ENCODE results near the gene LIMCH1.
"Not testable (repeated sequence)": the region's sequence is repeated elsewhere in the genome, so short reads cannot be mapped to it uniquely, and the experiment has no call there.

The LIMCH1 gene

GRCh38 chr4:41538017-41538733 is at the start of gene LIMCH1:
Gene LIMCH1, plus strand, starts transcription at chr4:41538157. Its CDS starts 67,839 bp downstream, at chr4:41605996.
- no peak for DNase-seq

DNA sequence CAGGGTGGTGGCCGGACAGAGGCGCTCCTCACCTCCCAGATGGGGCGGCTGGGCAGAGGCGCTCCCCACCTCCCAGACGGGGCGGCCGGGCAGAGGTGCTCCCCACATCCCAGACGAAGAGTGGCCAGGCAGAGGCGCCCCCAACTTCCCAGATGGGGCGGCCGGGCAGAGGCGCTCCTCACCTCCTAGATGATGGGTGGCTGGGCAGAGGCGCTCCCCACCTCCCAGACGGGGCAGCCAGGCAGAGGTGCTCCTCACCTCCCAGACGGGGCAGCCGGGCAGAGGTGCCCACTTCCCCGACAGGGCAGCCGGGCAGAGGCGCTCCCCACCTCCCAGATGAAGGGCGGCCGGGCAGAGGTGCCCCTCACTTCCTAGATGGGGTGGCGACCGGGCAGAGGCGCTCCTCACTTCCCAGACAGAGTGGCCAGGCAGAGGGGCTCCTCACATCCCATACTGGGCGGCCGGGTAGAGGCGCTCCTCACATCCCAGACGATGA is 46.8 kb upstream of the LIMCH1 start:
- DNase-seq = not testable (repeated sequence)

- DNase-seq = no peak
Measured at GRCh38 chr4:41496977-41497376, 41.0 kb upstream of the LIMCH1 start.

- DNase-seq = no peak
Measured at GRCh38 chr4:41498177-41498576, 39.8 kb upstream of the LIMCH1 start.

- no peak for DNase-seq
Measured at GRCh38 chr4:41504167-41504818, 33.7 kb upstream of the LIMCH1 start.

DNA sequence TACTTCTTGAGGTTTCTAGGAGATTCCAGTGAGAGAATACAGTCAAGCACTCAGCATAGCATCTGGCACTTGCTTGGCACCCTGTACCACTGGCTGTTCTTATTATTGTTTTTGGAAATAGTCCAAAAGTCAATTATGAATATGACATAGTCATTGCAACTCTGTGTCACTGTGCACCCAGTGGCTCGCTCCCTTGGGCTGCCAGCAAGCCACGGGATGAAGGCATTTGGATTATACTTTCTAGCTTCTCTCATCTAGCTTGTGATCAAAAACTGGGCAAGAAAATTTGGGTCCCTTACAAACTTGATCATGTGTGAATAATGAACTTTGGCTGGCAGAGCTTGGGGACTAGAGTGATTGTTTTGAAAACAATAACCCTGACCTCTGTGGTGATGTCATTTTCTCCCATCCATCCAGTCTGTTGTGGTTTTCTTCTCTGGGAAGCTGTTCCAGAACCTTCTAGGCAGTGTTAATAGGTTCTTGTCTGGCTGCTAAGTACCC is 32.7 kb upstream of the LIMCH1 start:
- DNase-seq = peak in 1 of 2 experiments; percentile 20

DNA sequence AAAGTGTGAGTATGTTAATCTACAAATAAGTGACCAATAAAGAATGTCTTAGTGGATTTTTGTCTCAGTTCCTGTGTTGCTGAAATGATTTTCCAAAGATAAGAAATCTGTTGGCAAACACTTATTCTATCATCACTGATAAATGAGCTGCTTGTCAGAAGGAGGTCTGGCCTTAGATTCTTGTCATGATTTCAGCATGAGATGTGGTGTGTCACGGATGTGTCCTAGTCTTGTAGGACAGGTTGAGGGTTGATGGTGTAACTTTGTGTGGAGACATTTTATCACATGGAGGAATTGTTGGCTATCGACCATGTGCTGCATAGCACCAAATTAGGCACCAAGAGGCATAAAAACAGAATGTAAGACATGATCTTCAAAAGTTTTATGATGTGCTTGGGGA is 31.8 kb upstream of the LIMCH1 start:
- DNase-seq = peak; percentile 52 to 67

- DNase-seq = peak; percentile 51 to 69
Measured at GRCh38 chr4:41507291-41507947, 30.5 kb upstream of the LIMCH1 start.

GRCh38 chr4:41509451-41509866 is 28.5 kb upstream of the LIMCH1 start:
- DNase-seq = no peak

DNA sequence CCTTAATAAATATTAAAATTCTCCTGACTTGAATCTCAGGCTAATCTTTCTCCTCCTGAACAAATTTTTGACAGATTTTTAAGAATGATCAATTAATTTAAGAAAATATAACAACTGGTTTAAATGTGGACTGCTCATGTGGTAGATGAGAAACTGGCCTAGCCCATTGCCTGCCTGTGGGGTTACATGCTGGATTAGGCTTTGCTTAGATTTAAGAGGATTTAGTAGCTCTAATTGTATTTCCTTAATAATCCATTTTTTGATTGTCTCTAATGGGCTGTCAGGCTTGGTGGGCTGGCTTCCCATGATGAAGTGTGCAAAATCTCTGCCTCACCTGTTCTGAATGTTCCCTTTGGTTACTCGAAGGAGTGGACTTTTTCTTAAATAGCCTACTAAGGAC is 27.8 kb upstream of the LIMCH1 start:
- no peak for DNase-seq

DNA sequence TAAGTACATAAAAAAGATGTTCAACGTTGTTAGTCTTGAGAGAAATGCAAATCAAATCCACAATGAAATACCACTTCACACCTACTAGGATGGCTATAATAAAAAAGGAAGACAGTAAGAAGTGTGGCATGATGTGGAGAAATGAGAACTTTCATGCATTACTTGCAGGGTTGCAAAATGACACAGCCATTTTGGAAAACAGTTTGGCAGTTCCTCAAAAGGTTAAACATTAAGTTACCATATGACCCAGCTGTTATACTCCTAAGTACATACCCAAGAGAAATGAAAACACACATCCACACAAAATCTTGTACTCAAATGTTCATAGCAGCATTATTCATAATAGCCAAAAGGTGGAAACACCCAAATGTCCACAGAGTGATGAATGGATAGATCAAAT is 25.8 kb upstream of the LIMCH1 start:
- no peak for DNase-seq

DNA sequence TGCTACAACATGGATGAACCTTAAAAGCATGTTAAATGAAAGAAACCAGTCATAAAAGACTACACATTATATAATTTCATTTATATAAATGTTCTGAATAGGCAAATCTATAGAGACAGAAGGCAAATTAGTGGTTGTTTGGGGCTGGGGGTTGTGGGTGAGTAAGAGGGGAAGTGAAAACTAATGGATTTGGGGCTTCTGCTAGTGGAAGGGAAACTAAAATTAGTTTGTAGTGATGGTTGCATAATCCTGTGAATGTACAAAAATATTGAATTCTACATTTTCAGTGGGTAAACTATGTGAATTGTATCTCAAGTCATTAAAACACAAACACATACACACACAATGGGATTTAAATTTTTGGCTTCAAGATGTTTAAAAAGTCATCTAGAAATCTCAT is 25.4 kb upstream of the LIMCH1 start:
- DNase-seq = no peak

GRCh38 chr4:41514169-41514568 is 23.8 kb upstream of the LIMCH1 start:
- no peak for DNase-seq

- DNase-seq = no peak
Measured at GRCh38 chr4:41514766-41515481, 23.0 kb upstream of the LIMCH1 start.

GRCh38 chr4:41517121-41517520 is 20.8 kb upstream of the LIMCH1 start:
- DNase-seq = no peak

GRCh38 chr4:41517747-41518146 is 20.2 kb upstream of the LIMCH1 start:
- DNase-seq = no peak

DNA sequence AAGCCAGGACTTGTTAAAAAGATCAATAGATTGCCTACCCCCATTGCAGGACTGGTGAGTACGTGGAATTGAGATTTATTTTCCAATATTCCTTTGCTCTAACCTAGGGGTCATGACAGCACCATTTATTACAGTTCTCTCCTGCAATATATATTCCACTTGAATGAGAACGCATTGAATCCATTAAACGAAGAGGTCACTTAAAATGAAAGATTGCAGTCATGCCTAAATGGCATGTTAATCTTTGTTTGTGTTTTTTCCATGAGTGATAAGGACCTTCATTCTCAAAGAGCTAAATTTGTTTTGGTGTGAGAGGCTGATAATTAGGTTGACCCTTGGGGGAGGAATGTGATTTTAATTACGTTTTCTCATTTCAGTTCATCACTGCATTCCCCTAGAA is 13.5 kb upstream of the LIMCH1 start:
- no peak for DNase-seq

- peak; percentile 43 to 82 for DNase-seq
Measured at GRCh38 chr4:41525129-41525528, 12.8 kb upstream of the LIMCH1 start.

DNA sequence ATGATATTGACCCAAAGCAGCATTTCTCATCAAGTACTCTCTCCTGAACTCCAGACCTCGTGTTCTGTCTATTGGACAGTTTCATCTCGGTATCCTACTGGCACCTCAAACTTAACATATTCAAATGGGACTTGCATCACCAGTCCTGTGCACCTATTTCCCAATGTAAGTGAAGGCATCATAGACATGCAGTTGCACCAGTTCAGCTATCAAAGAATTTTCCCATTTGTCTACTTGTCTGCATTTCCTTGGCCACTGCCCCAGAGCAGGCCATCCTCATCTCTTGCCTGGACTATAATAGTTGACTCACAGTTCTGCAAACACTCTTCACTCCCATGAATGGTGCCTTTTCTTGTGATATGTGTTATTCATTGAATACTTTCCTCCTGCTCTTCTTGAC is 11.3 kb upstream of the LIMCH1 start:
- DNase-seq = no peak

- DNase-seq = no peak
Measured at GRCh38 chr4:41528512-41529205, 9.3 kb upstream of the LIMCH1 start.

DNA sequence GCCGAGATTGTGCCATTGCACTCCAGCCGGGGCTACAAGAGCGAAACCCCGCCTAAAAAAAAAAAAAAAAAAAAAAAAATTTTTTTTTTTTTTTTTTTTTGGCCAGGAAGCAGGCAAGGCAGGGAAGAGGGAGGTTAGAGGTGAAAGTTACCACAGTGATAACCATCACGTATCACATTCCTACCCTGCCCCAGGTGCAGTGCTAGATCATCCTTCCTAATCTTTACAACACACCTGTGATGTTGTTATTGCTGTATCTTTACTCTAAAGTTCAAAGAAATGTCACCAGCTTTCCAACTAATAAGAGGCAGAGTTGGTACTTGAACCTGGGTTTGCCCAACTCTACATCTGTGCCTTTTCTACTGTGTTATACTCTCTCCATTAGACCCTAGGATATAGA is 7.2 kb upstream of the LIMCH1 start:
- DNase-seq = no peak

- no peak for DNase-seq
Measured at GRCh38 chr4:41532336-41532735, 5.6 kb upstream of the LIMCH1 start.
